Measurements from ENCODE around the gene SPRR2E.
"Not testable (repeated sequence)": the region's sequence is repeated elsewhere in the genome, so short reads cannot be mapped to it uniquely, and the experiment has no call there.

SPRR2E gene

GRCh38 chr1:153058826-153059784 is 35.2 kb downstream of the SPRR2E start:
- no peak overlapping the region for H3K27ac ChIP-seq
- no peak for DNase-seq (ENCODE audit: low spot score)
- H3K4me3 ChIP-seq: no peak overlapping the region
- no peak for TF ChIP-seq CTCF (IDR thresholded peaks at IDR 0.05)

- no peak for DNase-seq (ENCODE audit: low spot score)
- Histone ChIP-seq H3K4me3 (no peak overlapping the region), H3K27ac (no peak overlapping the region)
- TF ChIP-seq CTCF (IDR thresholded peaks at IDR 0.05): no peak
Observed at GRCh38 chr1:153058154-153058553, 36.2 kb downstream of the SPRR2E start.

- TF ChIP-seq CTCF (IDR thresholded peaks at IDR 0.05): no peak
- Histone ChIP-seq H3K4me3 (no peak within 1 kb of the TSS), H3K27ac (no peak within 1 kb of the TSS)
- no peak for DNase-seq (ENCODE audit: low spot score)
Observed at GRCh38 chr1:153057375-153057774, 37.0 kb downstream of the SPRR2E start, which contains the start of gene SPRR2A. SPRR2A (minus strand) TSS chr1:153057512; CDS start chr1:153056735, 777 bp downstream.

GRCh38 chr1:153056111-153056510 is 38.2 kb downstream of the SPRR2E start:
- not testable (repeated sequence) for H3K4me3 ChIP-seq, H3K27ac ChIP-seq

GRCh38 chr1:153049211-153049610 is 45.1 kb downstream of the SPRR2E start:
- no peak overlapping the region for H3K27ac ChIP-seq
- no peak overlapping the region for H3K4me3 ChIP-seq
- DNase-seq (ENCODE audit: low spot score): no peak
- no peak for TF ChIP-seq CTCF (IDR thresholded peaks at IDR 0.05)

More at GRCh38 chr1:153056111-153056510, 38.2 kb downstream of the SPRR2E start:
- DNase-seq (ENCODE audit: low spot score): not testable (repeated sequence)

Measured in coronary artery (tissue), 2 donors.